ENCODE measurements around the gene RYR2. TPM values are rescaled to one million over a fixed set of nuclear protein-coding genes. Genes with fewer than 3 reads are reported as not detected.

The RYR2 gene
- total RNA-seq, 1 donor from 2014 or later, result 4.8 TPM

GRCh38 chr1:237228421-237228820 is 186.4 kb downstream of the RYR2 start:
- H3K27me3 ChIP-seq (ENCODE audit: low read depth), result no peaks in the 10 kb centered on the region
- no peaks in the 10 kb centered on the region for H3K36me3 ChIP-seq
- H3K27ac ChIP-seq, result no peak overlapping the region
- ATAC-seq (no peak), DNase-seq (no peak)
- intact Hi-C loops (cut with DNase I), result no loop called here
- no peak for TF ChIP-seq CTCF (IDR thresholded peaks at IDR 0.05)
- no peaks in the 10 kb centered on the region for H3K9me3 ChIP-seq
- no peak overlapping the region for H3K4me3 ChIP-seq
- H3K4me1 ChIP-seq, result no peaks in the 10 kb centered on the region

- intact Hi-C loops (cut with DNase I), result no loop called here
- H3K36me3 ChIP-seq, result no peaks in the 10 kb centered on the region
Measured at GRCh38 chr1:237229333-237229732, 187.3 kb downstream of the RYR2 start.

GRCh38 chr1:237232501-237232900 is 190.5 kb downstream of the RYR2 start:
- ATAC-seq (no peak), DNase-seq (no peak)
- Histone ChIP-seq H3K27me3 (ENCODE audit: low read depth) (no peaks in the 10 kb centered on the region), H3K36me3 (no peaks in the 10 kb centered on the region), H3K27ac (no peak overlapping the region), H3K9me3 (no peaks in the 10 kb centered on the region), H3K4me3 (no peak overlapping the region), H3K4me1 (peaks cover 5% of the 10 kb centered on the region)
- intact Hi-C loops (cut with DNase I), result no loop called here
- TF ChIP-seq CTCF (IDR thresholded peaks at IDR 0.05), result no peak

More at GRCh38 chr1:237229333-237229732, 187.3 kb downstream of the RYR2 start:
- Histone ChIP-seq H3K4me3 (no peak overlapping the region), H3K27me3 (ENCODE audit: low read depth) (no peaks in the 10 kb centered on the region), H3K27ac (no peak overlapping the region), H3K9me3 (no peaks in the 10 kb centered on the region), H3K4me1 (no peaks in the 10 kb centered on the region)
- DNase-seq (no peak), ATAC-seq (no peak)
- no peak for TF ChIP-seq CTCF (IDR thresholded peaks at IDR 0.05)

GRCh38 chr1:237235091-237235490 is 193.1 kb downstream of the RYR2 start:
- TF ChIP-seq CTCF (IDR thresholded peaks at IDR 0.05), result no peak
- Histone ChIP-seq H3K9me3 (no peaks in the 10 kb centered on the region), H3K27ac (no peak overlapping the region), H3K36me3 (no peaks in the 10 kb centered on the region), H3K4me1 (peaks cover 5% of the 10 kb centered on the region), H3K4me3 (no peak overlapping the region), H3K27me3 (ENCODE audit: low read depth) (no peaks in the 10 kb centered on the region)
- intact Hi-C loops (cut with DNase I), result no loop called here
- ATAC-seq, result peak; percentile 93 to 97
- peak; percentile 48 for DNase-seq

GRCh38 chr1:237237721-237238120 is 195.7 kb downstream of the RYR2 start:
- Histone ChIP-seq H3K27ac (no peak overlapping the region), H3K4me1 (peaks cover 5% of the 10 kb centered on the region), H3K4me3 (no peak overlapping the region), H3K27me3 (ENCODE audit: low read depth) (no peaks in the 10 kb centered on the region), H3K9me3 (no peaks in the 10 kb centered on the region), H3K36me3 (no peaks in the 10 kb centered on the region)
- no peak for TF ChIP-seq CTCF (IDR thresholded peaks at IDR 0.05)
- ATAC-seq, result no peak
- no peak for DNase-seq
- intact Hi-C loops (cut with DNase I), result no loop called here

GRCh38 chr1:237239248-237239647 is 197.3 kb downstream of the RYR2 start:
- Histone ChIP-seq H3K4me1 (peaks cover 5% of the 10 kb centered on the region), H3K36me3 (no peaks in the 10 kb centered on the region), H3K9me3 (no peaks in the 10 kb centered on the region), H3K27ac (no peak overlapping the region), H3K4me3 (no peak overlapping the region), H3K27me3 (ENCODE audit: low read depth) (no peaks in the 10 kb centered on the region)
- intact Hi-C loops (cut with DNase I), result no loop called here
- no peak for TF ChIP-seq CTCF (IDR thresholded peaks at IDR 0.05)
- ATAC-seq, result no peak
- no peak for DNase-seq

All from lower lobe of right lung (tissue), 2 donors.